Activated naive CD8-positive, alpha-beta T cell (primary cell): Measurements from ENCODE around the gene CEP104.

Experiments
- H3K27ac Mint-ChIP-seq: one replicate; pipeline ENCODE4 v1.8.0; 2021; ENCODE audit warnings: mixed read lengths
- H3K27me3 Mint-ChIP-seq: one replicate; pipeline ENCODE4 v1.8.0; 2021; ENCODE audit warnings: mixed read lengths
- H3K36me3 Mint-ChIP-seq: one replicate; pipeline ENCODE4 v1.8.0; 2021; ENCODE audit warnings: mixed read lengths
- H3K4me1 Mint-ChIP-seq: one replicate; pipeline ENCODE4 v1.8.0; 2021; ENCODE audit warnings: low read depth, mixed read lengths
- H3K4me3 Mint-ChIP-seq: one replicate; pipeline ENCODE4 v1.8.0; 2021; ENCODE audit warnings: mild to moderate bottlenecking, mixed read lengths
- H3K9me3 Mint-ChIP-seq: one replicate; pipeline ENCODE4 v1.8.0; 2021; ENCODE audit warnings: low read depth, mixed read lengths

CEP104 gene

DNA sequence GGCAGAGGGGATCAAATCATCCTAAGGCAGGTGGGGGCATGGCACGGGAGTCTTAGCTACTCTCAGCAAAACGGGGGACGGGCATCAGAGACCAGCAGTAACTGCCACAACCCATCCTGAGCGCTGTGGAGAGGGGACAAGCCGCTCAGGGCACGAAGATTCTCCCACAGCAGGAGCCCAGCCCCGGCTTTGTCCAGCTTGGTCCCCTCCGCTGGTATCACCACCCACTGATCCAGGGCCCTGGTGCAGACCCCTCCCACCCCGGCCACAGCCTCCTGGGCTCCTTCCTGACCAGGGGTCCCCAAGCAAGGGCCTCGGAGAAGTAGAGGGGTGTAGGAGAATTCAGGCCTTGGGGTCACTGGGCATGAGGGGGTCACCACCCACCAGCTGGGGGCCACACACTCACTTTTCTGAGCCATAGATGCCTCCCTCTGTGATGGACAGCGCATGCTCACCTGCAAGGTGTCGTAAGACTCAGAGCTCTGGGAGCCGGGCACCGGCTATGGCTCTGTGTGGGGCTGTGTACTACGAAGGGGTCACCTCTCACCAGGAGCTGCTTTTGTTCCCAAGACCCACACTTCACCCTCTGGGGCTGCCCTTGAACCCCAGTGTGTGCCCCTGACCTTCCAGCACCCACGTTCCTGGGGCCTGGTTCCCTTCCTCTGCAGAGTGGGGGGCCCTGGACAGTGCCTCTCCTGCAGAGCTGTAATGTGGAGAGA is 86.8 kb downstream of the CEP104 start:
- peaks cover 4% of the 10 kb centered on the region for H3K27me3 Mint-ChIP-seq
- H3K36me3 Mint-ChIP-seq: no peaks in the 10 kb centered on the region
- peak overlapping the region; percentile 20 for H3K4me3 Mint-ChIP-seq
- peaks cover 7% of the 10 kb centered on the region for H3K4me1 Mint-ChIP-seq
- H3K27ac Mint-ChIP-seq: no peak overlapping the region
- H3K9me3 Mint-ChIP-seq: no peaks in the 10 kb centered on the region

DNA sequence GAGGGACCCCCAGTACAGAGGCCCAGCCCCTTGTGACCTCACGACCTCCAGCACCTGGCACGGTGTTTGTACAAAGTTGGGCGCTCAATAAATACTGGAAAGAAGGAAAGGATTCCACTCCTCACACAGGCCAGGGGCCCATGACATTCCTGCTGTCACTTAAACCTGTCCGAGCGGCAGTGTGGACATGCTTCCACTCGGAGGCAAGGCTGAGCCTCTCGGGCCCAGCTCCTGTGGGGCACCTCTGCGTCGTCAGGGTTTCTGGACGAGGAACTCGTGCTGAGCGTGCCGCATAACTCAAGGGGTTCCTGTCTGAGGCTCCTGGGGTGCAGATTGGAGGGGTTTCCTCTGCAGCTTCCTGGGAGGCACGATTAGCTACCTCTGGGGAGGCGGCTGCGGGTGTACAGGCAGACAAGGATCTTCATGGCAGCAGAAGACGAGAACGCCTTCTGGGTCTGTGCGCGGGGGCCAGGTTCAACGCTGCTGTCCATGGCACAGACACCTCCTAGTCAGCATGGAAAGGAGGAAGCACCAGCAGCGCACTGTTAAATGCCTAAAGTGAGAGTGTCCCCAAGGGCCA is 88.1 kb downstream of the CEP104 start:
- Mint-ChIP-seq H3K4me3 (no peak overlapping the region), H3K27me3 (peaks cover 7% of the 10 kb centered on the region), H3K36me3 (no peaks in the 10 kb centered on the region), H3K9me3 (no peaks in the 10 kb centered on the region), H3K4me1 (peaks cover 7% of the 10 kb centered on the region), H3K27ac (no peak overlapping the region)

DNA sequence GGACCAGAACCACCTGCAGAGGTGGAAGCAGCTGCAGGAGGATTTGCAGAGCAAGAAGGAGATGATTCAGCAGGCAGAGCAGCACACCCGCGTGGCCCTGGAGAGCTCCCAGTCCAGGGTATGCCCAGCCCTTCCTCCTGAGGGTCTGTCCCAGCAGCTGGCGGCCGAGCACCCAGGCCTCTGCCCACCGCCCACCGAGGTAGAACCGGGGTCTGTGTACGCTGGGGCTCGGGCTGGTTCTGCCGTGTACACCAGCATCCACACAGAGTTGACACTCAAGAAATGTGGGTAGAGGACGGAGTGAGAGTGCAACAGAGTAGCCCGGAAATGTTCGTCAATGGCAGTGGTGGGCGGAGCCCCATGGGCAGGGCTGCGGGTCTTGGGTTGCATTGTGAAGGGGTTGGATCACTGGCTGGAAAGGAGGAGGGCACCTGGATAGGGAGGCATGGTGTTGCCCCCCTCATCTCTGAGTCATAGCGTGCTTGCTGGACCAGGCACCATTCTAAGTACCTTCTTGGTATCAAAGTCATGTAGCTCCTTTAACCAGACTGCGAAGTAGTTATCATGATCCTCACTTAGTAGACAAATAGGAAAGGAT is 89.6 kb downstream of the CEP104 start:
- H3K9me3 Mint-ChIP-seq: no peaks in the 10 kb centered on the region
- H3K4me3 Mint-ChIP-seq: no peak overlapping the region
- peaks cover 7% of the 10 kb centered on the region for H3K4me1 Mint-ChIP-seq
- no peak overlapping the region for H3K27ac Mint-ChIP-seq
- no peaks in the 10 kb centered on the region for H3K36me3 Mint-ChIP-seq
- H3K27me3 Mint-ChIP-seq: peaks cover 7% of the 10 kb centered on the region

DNA sequence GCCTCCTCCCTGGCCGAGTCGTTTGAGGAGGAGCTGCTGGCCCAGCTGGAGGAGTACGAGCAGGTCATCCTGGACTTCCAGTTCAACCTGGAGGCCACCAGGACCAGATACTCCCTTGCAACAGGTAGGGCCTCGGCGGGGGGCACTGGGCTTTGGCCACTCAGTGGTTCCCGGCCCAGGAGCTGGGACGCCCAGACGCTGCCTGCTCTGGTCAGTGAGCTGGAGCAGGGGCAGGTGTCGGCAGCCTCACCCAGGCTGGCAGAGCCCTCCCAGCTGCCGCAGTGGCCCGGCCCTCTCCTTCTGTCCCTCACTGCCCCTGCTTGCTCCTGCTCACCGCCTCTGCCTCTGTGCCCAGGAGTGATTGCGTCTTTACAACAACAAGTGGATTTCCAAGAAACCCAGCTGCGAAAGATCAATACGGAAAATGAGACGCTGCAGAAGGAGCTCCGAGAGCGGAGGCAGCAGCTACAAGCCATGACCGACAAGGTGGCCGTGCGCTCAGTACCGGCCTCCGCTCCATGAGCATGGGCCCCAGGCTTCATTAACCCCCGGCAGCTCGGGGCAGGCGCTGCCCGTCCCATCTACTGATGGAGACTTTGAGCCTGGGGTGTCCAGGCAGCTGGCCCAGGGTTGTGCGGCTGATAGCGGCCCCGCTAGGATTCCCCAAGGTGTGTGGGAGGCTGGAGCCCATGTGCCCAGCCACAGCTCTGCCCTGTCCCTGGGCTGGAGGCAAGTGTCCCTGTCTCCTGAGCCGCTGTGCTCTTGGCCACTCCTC is 93.5 kb downstream of the CEP104 start:
- peaks cover 9% of the 10 kb centered on the region for H3K27me3 Mint-ChIP-seq
- H3K4me3 Mint-ChIP-seq: no peak overlapping the region
- no peak overlapping the region for H3K27ac Mint-ChIP-seq
- no peaks in the 10 kb centered on the region for H3K4me1 Mint-ChIP-seq
- no peaks in the 10 kb centered on the region for H3K9me3 Mint-ChIP-seq
- no peaks in the 10 kb centered on the region for H3K36me3 Mint-ChIP-seq

DNA sequence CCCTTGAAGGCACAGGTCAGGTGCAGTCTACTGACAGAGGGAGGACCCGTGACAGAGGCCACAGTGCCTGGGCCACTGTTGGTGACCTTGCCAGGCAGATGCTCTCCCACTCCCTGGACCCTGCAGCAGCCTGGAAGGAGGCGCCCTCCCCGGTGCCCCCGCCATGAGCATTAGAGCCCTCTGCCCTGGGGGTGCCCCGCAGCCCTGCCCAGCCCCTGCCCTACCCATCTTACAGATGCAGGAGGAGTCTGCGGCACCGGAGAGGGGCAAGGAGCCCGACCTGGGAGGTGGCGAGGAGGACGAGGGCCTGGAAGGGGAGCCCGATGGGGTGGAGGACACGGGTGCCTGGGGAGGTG is 94.2 kb downstream of the CEP104 start:
- no peaks in the 10 kb centered on the region for H3K4me1 Mint-ChIP-seq
- peaks cover 9% of the 10 kb centered on the region for H3K27me3 Mint-ChIP-seq
- no peak overlapping the region for H3K4me3 Mint-ChIP-seq
- H3K36me3 Mint-ChIP-seq: no peaks in the 10 kb centered on the region
- H3K27ac Mint-ChIP-seq: no peak overlapping the region
- H3K9me3 Mint-ChIP-seq: no peaks in the 10 kb centered on the region

DNA sequence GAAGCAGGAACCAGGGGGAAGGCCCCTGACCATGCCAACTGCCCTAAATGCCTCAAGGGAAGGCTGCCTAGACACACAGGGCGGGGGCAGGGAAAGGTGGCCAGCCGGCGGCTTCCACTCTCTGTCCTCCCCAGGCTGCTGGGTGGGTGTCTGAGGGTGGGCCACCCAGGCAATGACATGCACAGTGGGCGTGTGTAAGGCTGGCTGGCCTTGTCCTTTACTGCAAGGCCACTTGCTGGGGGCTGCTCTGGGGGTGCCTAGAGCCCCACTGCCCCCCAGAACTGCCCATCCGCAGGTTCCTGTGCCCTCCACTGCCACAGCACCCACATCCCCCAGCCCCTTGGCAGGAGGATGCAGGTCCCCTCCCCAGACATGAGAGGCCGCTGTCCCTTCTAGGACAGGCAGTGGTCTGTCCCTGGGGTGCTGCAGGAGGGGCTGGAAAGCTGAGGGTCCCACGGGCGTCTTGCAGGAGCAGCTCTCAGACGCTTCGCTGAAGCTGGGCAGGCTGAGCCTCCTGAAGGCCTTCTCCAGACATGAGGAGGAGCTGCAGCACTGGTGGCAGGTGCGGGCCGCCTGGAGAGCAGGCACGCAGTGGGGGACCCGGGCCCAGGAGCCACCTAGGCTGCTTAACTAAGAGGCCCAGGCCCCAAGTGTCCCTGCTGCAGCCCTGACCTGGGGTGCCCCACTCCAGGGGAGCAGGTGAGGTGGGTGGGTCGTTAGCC is 94.7 kb downstream of the CEP104 start:
- Mint-ChIP-seq H3K4me1 (no peaks in the 10 kb centered on the region), H3K4me3 (no peak overlapping the region), H3K27ac (no peak overlapping the region), H3K9me3 (no peaks in the 10 kb centered on the region), H3K27me3 (peaks cover 9% of the 10 kb centered on the region), H3K36me3 (no peaks in the 10 kb centered on the region)
